ENCODE data around the gene SLC1A2. TPM values are rescaled to one million over a fixed set of nuclear protein-coding genes. Genes with fewer than 3 reads are reported as not detected.

The SLC1A2 gene
- total RNA-seq, 1 donor from 2014 or later = 54.3 TPM

GRCh38 chr11:35288309-35288708 is 131.0 kb downstream of the SLC1A2 start:
- TF ChIP-seq CTCF (IDR thresholded peaks at IDR 0.05; ENCODE audit: partially characterized antibody, unreplicated experiment) = no peak
- no peak for DNase-seq
- Mint-ChIP-seq H3K9me3 (ENCODE audit: unreplicated experiment) (no peaks in the 10 kb centered on the region), H3K27me3 (ENCODE audit: unreplicated experiment) (no peaks in the 10 kb centered on the region), H3K4me1 (ENCODE audit: low read depth, unreplicated experiment) (peaks cover 10% of the 10 kb centered on the region), H3K27ac (ENCODE audit: unreplicated experiment) (no peak overlapping the region), H3K4me3 (ENCODE audit: unreplicated experiment) (no peak overlapping the region), H3K36me3 (ENCODE audit: unreplicated experiment) (no peaks in the 10 kb centered on the region)

GRCh38 chr11:35287344-35287890 is 131.9 kb downstream of the SLC1A2 start:
- DNase-seq = no peak
- H3K4me1 Mint-ChIP-seq (ENCODE audit: low read depth, unreplicated experiment) = peaks cover 7% of the 10 kb centered on the region
- H3K36me3 Mint-ChIP-seq (ENCODE audit: unreplicated experiment) = no peaks in the 10 kb centered on the region
- no peaks in the 10 kb centered on the region for H3K27me3 Mint-ChIP-seq (ENCODE audit: unreplicated experiment)
- no peak overlapping the region for H3K4me3 Mint-ChIP-seq (ENCODE audit: unreplicated experiment)
- no peak for TF ChIP-seq CTCF (IDR thresholded peaks at IDR 0.05; ENCODE audit: partially characterized antibody, unreplicated experiment)
- no peak overlapping the region for H3K27ac Mint-ChIP-seq (ENCODE audit: unreplicated experiment)
- H3K9me3 Mint-ChIP-seq (ENCODE audit: unreplicated experiment) = no peaks in the 10 kb centered on the region

- TF ChIP-seq CTCF (IDR thresholded peaks at IDR 0.05; ENCODE audit: partially characterized antibody, unreplicated experiment) = no peak
- Mint-ChIP-seq H3K4me1 (ENCODE audit: low read depth, unreplicated experiment) (no peaks in the 10 kb centered on the region), H3K27me3 (ENCODE audit: unreplicated experiment) (no peaks in the 10 kb centered on the region), H3K27ac (ENCODE audit: unreplicated experiment) (no peak overlapping the region), H3K36me3 (ENCODE audit: unreplicated experiment) (no peaks in the 10 kb centered on the region), H3K4me3 (ENCODE audit: unreplicated experiment) (no peak overlapping the region), H3K9me3 (ENCODE audit: unreplicated experiment) (no peaks in the 10 kb centered on the region)
- DNase-seq = no peak
Measured at GRCh38 chr11:35286126-35286525, 133.2 kb downstream of the SLC1A2 start.

- no peaks in the 10 kb centered on the region for H3K27me3 Mint-ChIP-seq (ENCODE audit: unreplicated experiment)
- DNase-seq = no peak
- no peak for TF ChIP-seq CTCF (IDR thresholded peaks at IDR 0.05; ENCODE audit: partially characterized antibody, unreplicated experiment)
- H3K4me1 Mint-ChIP-seq (ENCODE audit: low read depth, unreplicated experiment) = no peaks in the 10 kb centered on the region
- no peak overlapping the region for H3K4me3 Mint-ChIP-seq (ENCODE audit: unreplicated experiment)
- H3K9me3 Mint-ChIP-seq (ENCODE audit: unreplicated experiment) = no peaks in the 10 kb centered on the region
- H3K27ac Mint-ChIP-seq (ENCODE audit: unreplicated experiment) = no peak overlapping the region
- H3K36me3 Mint-ChIP-seq (ENCODE audit: unreplicated experiment) = peaks cover 3% of the 10 kb centered on the region
Measured at GRCh38 chr11:35285471-35285870, 133.9 kb downstream of the SLC1A2 start.

- Mint-ChIP-seq H3K27ac (ENCODE audit: unreplicated experiment) (no peak overlapping the region), H3K4me1 (ENCODE audit: low read depth, unreplicated experiment) (no peaks in the 10 kb centered on the region), H3K9me3 (ENCODE audit: unreplicated experiment) (no peaks in the 10 kb centered on the region), H3K36me3 (ENCODE audit: unreplicated experiment) (peaks cover 13% of the 10 kb centered on the region), H3K4me3 (ENCODE audit: unreplicated experiment) (no peak overlapping the region), H3K27me3 (ENCODE audit: unreplicated experiment) (no peaks in the 10 kb centered on the region)
- no peak for TF ChIP-seq CTCF (IDR thresholded peaks at IDR 0.05; ENCODE audit: partially characterized antibody, unreplicated experiment)
- DNase-seq = no peak
Measured at GRCh38 chr11:35282221-35282882, 137.0 kb downstream of the SLC1A2 start.
